NOMO-1 (cell line): Measurements from ENCODE around the gene ERCC5.

Source experiments
- DNase-seq, 2 experiments: peaks; one replicate each; lab custom pipeline; 2025; ENCODE audit not compliant: unreplicated experiment in 2 of 2; lab: John Stamatoyannopoulos, UW

The ERCC5 gene

GRCh38 chr13:102914339-102914930 lies 68.6 kb downstream of the ERCC5 start:
- no peak for DNase-seq

GRCh38 chr13:102915393-102915930 lies 69.6 kb downstream of the ERCC5 start:
- no peak for DNase-seq

GRCh38 chr13:102917019-102917418 lies 71.2 kb downstream of the ERCC5 start:
- DNase-seq, result no peak

GRCh38 chr13:102922184-102922583 lies 76.4 kb downstream of the ERCC5 start:
- DNase-seq, result no peak
